ENCODE results near the gene DSCAML1.
A peak's percentile ranks its signal among the peaks of the same experiment; 100 is the strongest.

DSCAML1 gene

GRCh38 chr11:117832511-117832910 is 35.5 kb upstream of the DSCAML1 start:
- H3K4me3 ChIP-seq (ENCODE audit: low read length in 2 of 2) = no peak overlapping the region
- no peak overlapping the region for H3K9ac ChIP-seq (ENCODE audit: low read depth, low read length, poor library complexity)
- no peak overlapping the region for H2BK12ac ChIP-seq (ENCODE audit: low read length)
- no peak overlapping the region for H3K23ac ChIP-seq (ENCODE audit: low read depth, low read length, poor library complexity)
- no peak overlapping the region for H3K14ac ChIP-seq (ENCODE audit: low read length)
- H3K36me3 ChIP-seq (replicated peaks in 1 of 2; ENCODE audit: control insufficient read depth in 2 of 2, insufficient read depth in 2 of 2, low read length in 2 of 2) = peaks cover 0 to 4% of the 10 kb centered on the region in 2 donors
- H3K79me1 ChIP-seq (ENCODE audit: low read depth, low read length) = no peaks in the 10 kb centered on the region
- H3K4me2 ChIP-seq (ENCODE audit: insufficient read depth, low read length, poor library complexity, severe bottlenecking) = no peak overlapping the region
- no peak overlapping the region for H2BK15ac ChIP-seq (ENCODE audit: low read length)
- peaks cover 0 to 6% (median 0%) of the 10 kb centered on the region in 3 experiments for H3K27me3 ChIP-seq (ENCODE audit: control insufficient read depth in 3 of 3, insufficient read depth in 3 of 3, low read depth in 1 of 3, low read length in 3 of 3)
- H3K4ac ChIP-seq (ENCODE audit: low read length) = no peak overlapping the region
- H3K27ac ChIP-seq (replicated peaks; ENCODE audit: low read length) = no peak overlapping the region
- no peak overlapping the region for H2BK120ac ChIP-seq (ENCODE audit: low read depth, low read length)
- H3K9me3 ChIP-seq (replicated peaks in 1 of 2; ENCODE audit: control insufficient read depth in 2 of 2, insufficient read depth in 1 of 2, low read depth in 1 of 2, low read length in 2 of 2) = no peaks in the 10 kb centered on the region
- H2AK5ac ChIP-seq (ENCODE audit: low read depth, low read length) = no peak overlapping the region
- DNase-seq (ENCODE audit: low spot score) = no peak
- peaks cover 0 to 13% of the 10 kb centered on the region in 2 donors for H3K4me1 ChIP-seq (ENCODE audit: control insufficient read depth in 2 of 2, insufficient read depth in 1 of 2, low read depth in 1 of 2, low read length in 2 of 2)
- H2AFZ ChIP-seq (ENCODE audit: low read length) = no peak overlapping the region
- no peak overlapping the region for H4K91ac ChIP-seq (ENCODE audit: low read depth, low read length, poor library complexity)
- no peak overlapping the region for H2BK5ac ChIP-seq (ENCODE audit: low read length)
- H3K18ac ChIP-seq (ENCODE audit: low read length) = no peak overlapping the region
- no peak overlapping the region for H4K8ac ChIP-seq (ENCODE audit: low read depth, low read length)
- no CpG with 5 or more reads among the region's 8 CpGs for WGBS, 2 donors (ENCODE audit: extremely low coverage in 2 of 2, insufficient read length in 2 of 2, insufficient replicate concordance in 1 of 2)

GRCh38 chr11:117831661-117832415 is 34.8 kb upstream of the DSCAML1 start:
- peaks cover 0 to 2% of the 10 kb centered on the region in 2 donors for H3K36me3 ChIP-seq (replicated peaks in 1 of 2; ENCODE audit: control insufficient read depth in 2 of 2, insufficient read depth in 2 of 2, low read length in 2 of 2)
- no peak overlapping the region for H3K4me3 ChIP-seq (ENCODE audit: low read length in 2 of 2)

GRCh38 chr11:117830674-117831351 is 33.8 kb upstream of the DSCAML1 start:
- no peaks in the 10 kb centered on the region for H3K79me1 ChIP-seq (ENCODE audit: low read depth, low read length)
- no peak overlapping the region for H3K27ac ChIP-seq (replicated peaks; ENCODE audit: low read length)
- no peak overlapping the region for H3K14ac ChIP-seq (ENCODE audit: low read length)
- H2BK15ac ChIP-seq (ENCODE audit: low read length) = no peak overlapping the region
- no peak overlapping the region for H4K91ac ChIP-seq (ENCODE audit: low read depth, low read length, poor library complexity)
- no peak overlapping the region for H3K4ac ChIP-seq (ENCODE audit: low read length)
- H2AK5ac ChIP-seq (ENCODE audit: low read depth, low read length) = peak overlapping the region; percentile 30
- H2AFZ ChIP-seq (ENCODE audit: low read length) = no peak overlapping the region
- no peak overlapping the region for H2BK5ac ChIP-seq (ENCODE audit: low read length)
- peaks cover 0 to 11% (median 0%) of the 10 kb centered on the region in 3 experiments for H3K27me3 ChIP-seq (ENCODE audit: control insufficient read depth in 3 of 3, insufficient read depth in 3 of 3, low read depth in 1 of 3, low read length in 3 of 3)
- H3K18ac ChIP-seq (ENCODE audit: low read length) = peak overlapping the region; percentile 15
- no peak overlapping the region for H3K23ac ChIP-seq (ENCODE audit: low read depth, low read length, poor library complexity)
- no peak overlapping the region for H2BK12ac ChIP-seq (ENCODE audit: low read length)
- DNase-seq (ENCODE audit: low spot score) = no peak
- no peak overlapping the region for H3K4me2 ChIP-seq (ENCODE audit: insufficient read depth, low read length, poor library complexity, severe bottlenecking)
- H4K8ac ChIP-seq (ENCODE audit: low read depth, low read length) = no peak overlapping the region
- H3K4me1 ChIP-seq (ENCODE audit: control insufficient read depth in 2 of 2, insufficient read depth in 1 of 2, low read depth in 1 of 2, low read length in 2 of 2) = peaks cover 0 to 13% of the 10 kb centered on the region in 2 donors
- WGBS, 2 donors (ENCODE audit: extremely low coverage in 2 of 2, insufficient read length in 2 of 2, insufficient replicate concordance in 1 of 2) = no CpG with 5 or more reads among the region's 6 CpGs
- peak overlapping the region; percentile 56 for H3K9ac ChIP-seq (ENCODE audit: low read depth, low read length, poor library complexity)
- H2BK120ac ChIP-seq (ENCODE audit: low read depth, low read length) = no peak overlapping the region
- no peaks in the 10 kb centered on the region for H3K9me3 ChIP-seq (replicated peaks in 1 of 2; ENCODE audit: control insufficient read depth in 2 of 2, insufficient read depth in 1 of 2, low read depth in 1 of 2, low read length in 2 of 2)
- H3K36me3 ChIP-seq (replicated peaks in 1 of 2; ENCODE audit: control insufficient read depth in 2 of 2, insufficient read depth in 2 of 2, low read length in 2 of 2) = peaks cover 0 to 2% of the 10 kb centered on the region in 2 donors
- no peak overlapping the region for H3K4me3 ChIP-seq (ENCODE audit: low read length in 2 of 2)

More at GRCh38 chr11:117831661-117832415, 34.8 kb upstream of the DSCAML1 start:
- no CpG with 5 or more reads among the region's 7 CpGs for WGBS, 2 donors (ENCODE audit: extremely low coverage in 2 of 2, insufficient read length in 2 of 2, insufficient replicate concordance in 1 of 2)
- Histone ChIP-seq H3K9ac (ENCODE audit: low read depth, low read length, poor library complexity) (no peak overlapping the region), H3K9me3 (replicated peaks in 1 of 2; ENCODE audit: control insufficient read depth in 2 of 2, insufficient read depth in 1 of 2, low read depth in 1 of 2, low read length in 2 of 2) (no peaks in the 10 kb centered on the region), H3K18ac (ENCODE audit: low read length) (peak overlapping the region; percentile 46), H3K4ac (ENCODE audit: low read length) (no peak overlapping the region), H3K79me1 (ENCODE audit: low read depth, low read length) (no peaks in the 10 kb centered on the region), H2BK120ac (ENCODE audit: low read depth, low read length) (no peak overlapping the region), H3K23ac (ENCODE audit: low read depth, low read length, poor library complexity) (no peak overlapping the region), H2BK15ac (ENCODE audit: low read length) (no peak overlapping the region), H2AK5ac (ENCODE audit: low read depth, low read length) (no peak overlapping the region), H3K4me2 (ENCODE audit: insufficient read depth, low read length, poor library complexity, severe bottlenecking) (no peak overlapping the region), H4K91ac (ENCODE audit: low read depth, low read length, poor library complexity) (no peak overlapping the region), H3K4me1 (ENCODE audit: control insufficient read depth in 2 of 2, insufficient read depth in 1 of 2, low read depth in 1 of 2, low read length in 2 of 2) (peaks cover 0 to 13% of the 10 kb centered on the region in 2 donors), H2BK12ac (ENCODE audit: low read length) (no peak overlapping the region), H3K27ac (replicated peaks; ENCODE audit: low read length) (no peak overlapping the region), H4K8ac (ENCODE audit: low read depth, low read length) (no peak overlapping the region), H2AFZ (ENCODE audit: low read length) (no peak overlapping the region), H2BK5ac (ENCODE audit: low read length) (no peak overlapping the region), H3K14ac (ENCODE audit: low read length) (no peak overlapping the region), H3K27me3 (ENCODE audit: control insufficient read depth in 3 of 3, insufficient read depth in 3 of 3, low read depth in 1 of 3, low read length in 3 of 3) (peaks cover 0 to 6% (median 0%) of the 10 kb centered on the region in 3 experiments)
- DNase-seq (ENCODE audit: low spot score) = no peak

GRCh38 chr11:117830072-117830471 is 33.1 kb upstream of the DSCAML1 start:
- peak overlapping the region; percentile 68 for H3K9ac ChIP-seq (ENCODE audit: low read depth, low read length, poor library complexity)
- no peak overlapping the region for H3K4me2 ChIP-seq (ENCODE audit: insufficient read depth, low read length, poor library complexity, severe bottlenecking)
- no peak overlapping the region for H3K23ac ChIP-seq (ENCODE audit: low read depth, low read length, poor library complexity)
- no peak for DNase-seq (ENCODE audit: low spot score)
- H2AFZ ChIP-seq (ENCODE audit: low read length) = no peak overlapping the region
- WGBS, 2 donors (ENCODE audit: extremely low coverage in 2 of 2, insufficient read length in 2 of 2, insufficient replicate concordance in 1 of 2) = no CpG with 5 or more reads among the region's 14 CpGs
- H2BK12ac ChIP-seq (ENCODE audit: low read length) = no peak overlapping the region
- no peak overlapping the region for H3K4ac ChIP-seq (ENCODE audit: low read length)
- no peak overlapping the region for H4K8ac ChIP-seq (ENCODE audit: low read depth, low read length)
- H2BK15ac ChIP-seq (ENCODE audit: low read length) = no peak overlapping the region
- no peak overlapping the region for H2AK5ac ChIP-seq (ENCODE audit: low read depth, low read length)
- H3K27me3 ChIP-seq (ENCODE audit: control insufficient read depth in 3 of 3, insufficient read depth in 3 of 3, low read depth in 1 of 3, low read length in 3 of 3) = peaks cover 0 to 14% (median 0%) of the 10 kb centered on the region in 3 experiments
- no peak overlapping the region for H4K91ac ChIP-seq (ENCODE audit: low read depth, low read length, poor library complexity)
- H3K14ac ChIP-seq (ENCODE audit: low read length) = no peak overlapping the region
- H3K79me1 ChIP-seq (ENCODE audit: low read depth, low read length) = no peaks in the 10 kb centered on the region
- no peaks in the 10 kb centered on the region for H3K9me3 ChIP-seq (replicated peaks in 1 of 2; ENCODE audit: control insufficient read depth in 2 of 2, insufficient read depth in 1 of 2, low read depth in 1 of 2, low read length in 2 of 2)
- peaks cover 0 to 13% of the 10 kb centered on the region in 2 donors for H3K4me1 ChIP-seq (ENCODE audit: control insufficient read depth in 2 of 2, insufficient read depth in 1 of 2, low read depth in 1 of 2, low read length in 2 of 2)
- peak overlapping the region; percentile 46 for H3K18ac ChIP-seq (ENCODE audit: low read length)
- H2BK120ac ChIP-seq (ENCODE audit: low read depth, low read length) = no peak overlapping the region
- no peak overlapping the region for H3K4me3 ChIP-seq (ENCODE audit: low read length in 2 of 2)
- H3K27ac ChIP-seq (replicated peaks; ENCODE audit: low read length) = no peak overlapping the region
- H2BK5ac ChIP-seq (ENCODE audit: low read length) = no peak overlapping the region
- peaks cover 0 to under 1% of the 10 kb centered on the region in 2 donors for H3K36me3 ChIP-seq (replicated peaks in 1 of 2; ENCODE audit: control insufficient read depth in 2 of 2, insufficient read depth in 2 of 2, low read length in 2 of 2)
